GM12891 (cell line): Measurements from ENCODE around the gene IL18RAP.

Source experiments
- DNase-seq: peaks from one replicate; pipeline ENCODE4 v3.0.0; 2011; ENCODE audit warnings: low spot score; ENCODE audit not compliant: insufficient read length
- FAIRE-seq: peaks from 2 replicates; lab custom pipeline; 2011; peaks lifted over from hg19 to GRCh38; lab: Jason Lieb, UNC
- PAX5 ChIP-seq: IDR thresholded peaks from 2 replicates; pipeline ENCODE4 v1.6.1; 2011; ENCODE audit warnings: low read length, moderate library complexity, mild to moderate bottlenecking; ENCODE audit not compliant: insufficient read depth, severe bottlenecking
- POLR2A ChIP-seq: IDR thresholded peaks from 2 replicates; pipeline ENCODE4 v1.6.1; 2011; ENCODE audit warnings: low read depth, low read length, control low read depth
- POLR2AphosphoS5 ChIP-seq: IDR thresholded peaks from 2 replicates; pipeline ENCODE4 v1.6.1; 2011; ENCODE audit warnings: low read depth, low read length, control low read depth
- POU2F2 ChIP-seq: IDR thresholded peaks from 2 replicates; pipeline ENCODE4 v1.6.1; 2011; ENCODE audit warnings: low read depth, mild to moderate bottlenecking, control low read depth, low read length, moderate library complexity
- SPI1 ChIP-seq: IDR thresholded peaks from 2 replicates; pipeline ENCODE4 v1.6.1; 2011; ENCODE audit warnings: low read depth, low read length, control low read depth
- TAF1 ChIP-seq: IDR thresholded peaks from 2 replicates; pipeline ENCODE4 v1.6.1; 2011; ENCODE audit warnings: low read depth, low read length, control low read depth

The IL18RAP gene

DNA sequence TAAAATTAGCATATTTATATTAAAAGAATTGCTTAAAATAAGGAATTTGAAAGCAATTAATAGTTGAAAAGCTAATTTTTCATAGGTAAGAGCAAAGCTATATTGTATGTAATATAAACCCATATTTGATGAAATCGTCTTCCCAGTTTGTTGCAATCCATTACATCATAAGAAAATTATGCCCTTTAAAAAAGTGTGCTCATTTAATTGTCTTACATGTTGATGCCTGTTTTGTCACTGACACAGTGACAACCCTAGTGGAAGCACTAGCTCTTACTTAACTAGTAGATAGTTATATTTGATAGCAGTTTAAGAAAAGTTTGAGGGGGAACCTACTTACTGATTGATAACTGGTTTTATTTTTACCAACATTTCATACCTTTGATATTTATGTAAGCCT, 30.0 kb upstream of the IL18RAP start:
- no peak for FAIRE-seq

DNA sequence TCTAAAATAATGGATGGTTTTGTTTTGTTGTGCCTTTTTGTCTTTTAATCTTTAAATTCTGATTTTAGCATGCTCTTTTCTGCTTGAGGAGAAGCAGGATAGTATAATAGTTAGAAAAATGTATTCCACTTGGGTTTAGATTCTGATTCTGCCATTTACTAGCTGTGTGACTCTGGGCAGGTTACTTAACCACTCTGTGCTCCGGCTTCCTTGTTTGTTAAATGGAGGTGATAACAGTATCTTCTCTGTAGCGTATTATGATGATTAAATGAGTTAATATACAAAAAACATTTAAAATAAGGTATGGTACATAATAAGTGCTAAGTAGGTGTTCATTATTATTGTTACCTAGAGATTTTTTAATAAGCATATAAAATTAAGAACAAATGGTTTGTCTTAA, 26.9 kb upstream of the IL18RAP start:
- FAIRE-seq (no peak), DNase-seq (no peak)
- TF ChIP-seq TAF1 (no peak), PAX5 (no peak), POLR2A (no peak), POLR2AphosphoS5 (no peak), SPI1 (no peak), POU2F2 (no peak)

More for the DNA sequence above, 30.0 kb upstream of the IL18RAP start:
- no peak for DNase-seq
- TF ChIP-seq PAX5 (no peak), POLR2A (no peak), POLR2AphosphoS5 (no peak), TAF1 (no peak)

DNA sequence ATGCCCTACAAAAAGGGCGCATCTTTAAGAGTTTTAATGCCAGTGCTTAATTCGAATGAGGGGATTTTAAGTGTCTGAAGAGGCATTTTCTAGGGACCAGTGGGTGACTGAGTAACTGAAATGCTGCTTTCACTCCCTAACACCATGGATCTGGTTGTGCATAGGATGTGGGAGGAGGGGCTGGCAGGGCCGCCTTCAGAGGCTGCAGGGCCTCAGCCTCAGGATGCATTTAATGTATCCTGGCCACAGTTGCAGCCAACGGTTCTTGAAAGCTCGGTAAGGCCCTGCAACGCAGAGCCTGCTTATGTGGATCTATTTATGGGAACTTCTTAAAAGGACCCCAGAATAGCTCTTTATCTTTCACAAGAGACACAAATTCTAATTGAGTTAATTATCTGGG, 25.8 kb upstream of the IL18RAP start:
- DNase-seq (no peak), FAIRE-seq (no peak)
- TF ChIP-seq POLR2A (no peak), TAF1 (no peak), POLR2AphosphoS5 (no peak), PAX5 (no peak), POU2F2 (no peak), SPI1 (no peak)

DNA sequence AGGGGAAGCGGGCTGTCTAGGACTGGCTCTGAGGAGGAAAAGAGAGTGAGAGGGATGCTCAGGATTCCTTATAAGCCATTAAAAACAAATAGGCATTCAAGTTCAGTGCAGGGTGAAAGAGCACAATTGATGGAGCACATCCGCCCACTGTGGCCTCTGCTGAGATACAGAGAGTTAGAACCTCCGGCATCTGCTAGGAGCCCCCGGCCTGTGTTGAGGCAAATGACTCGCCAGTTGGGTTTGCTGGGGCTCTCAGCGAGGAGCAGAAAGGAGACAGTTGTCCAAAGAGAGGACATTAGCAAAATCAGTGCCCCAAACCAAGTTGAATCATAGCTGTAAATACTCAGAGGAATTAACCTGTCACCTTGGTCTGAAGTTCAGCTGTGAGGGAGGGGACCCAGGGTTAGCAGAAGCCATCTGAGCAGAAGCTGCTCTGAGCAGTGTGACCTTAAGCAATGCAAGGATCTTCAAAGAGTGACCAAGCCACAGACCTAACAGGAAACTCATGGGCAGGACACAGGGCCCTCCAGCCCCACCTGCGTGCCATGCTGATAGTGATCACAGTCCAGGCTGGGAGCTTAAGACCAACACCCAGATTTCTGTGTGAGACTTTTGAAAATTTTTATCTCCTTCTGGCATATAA, 23.3 kb upstream of the IL18RAP start:
- no peak for DNase-seq
- no peak for TF ChIP-seq TAF1
- no peak for FAIRE-seq

DNA sequence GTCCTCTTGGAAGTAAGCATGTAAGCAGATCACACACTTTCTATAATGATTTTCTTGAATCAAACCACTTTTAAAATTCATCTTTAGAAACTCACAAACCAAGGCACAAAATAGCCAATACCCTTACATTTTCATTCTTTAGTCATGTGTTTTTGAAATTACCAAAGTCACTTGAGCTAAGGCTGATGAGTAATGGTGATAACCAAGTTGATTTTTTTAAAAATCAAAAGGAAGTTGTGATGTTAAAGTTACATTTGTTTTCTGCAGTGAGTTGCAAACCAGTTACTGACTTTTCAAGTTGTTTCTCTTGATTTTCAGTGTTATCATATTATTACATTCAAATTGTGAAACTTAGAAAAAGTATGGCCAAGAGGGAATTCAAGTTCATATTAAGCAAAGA, 21.5 kb upstream of the IL18RAP start:
- no peak for FAIRE-seq
- DNase-seq = no peak
- TF ChIP-seq SPI1 = no peak
- TF ChIP-seq POLR2A = no peak
- TF ChIP-seq PAX5 = no peak

DNA sequence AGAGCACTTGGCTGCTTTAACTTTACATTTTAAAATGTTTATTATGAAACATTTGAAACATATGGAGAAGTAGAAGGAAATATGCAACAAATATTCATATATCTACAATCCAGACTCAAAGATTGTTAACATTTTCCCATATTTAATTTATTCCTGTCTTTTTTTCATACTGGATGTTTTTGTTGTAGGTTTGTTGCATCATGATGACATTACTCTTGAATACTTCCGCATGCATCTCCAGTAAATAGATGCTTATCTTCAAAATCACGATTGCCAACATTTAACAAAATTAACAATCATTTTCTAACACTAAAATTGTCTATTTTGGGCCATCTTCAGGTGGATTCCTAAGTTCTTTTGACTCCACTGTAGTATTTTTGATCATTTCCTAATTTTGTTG, 21.1 kb upstream of the IL18RAP start:
- no peak for DNase-seq
- FAIRE-seq = no peak
- no peak for TF ChIP-seq POLR2A
- TF ChIP-seq POLR2AphosphoS5 = no peak
- no peak for TF ChIP-seq PAX5
- no peak for TF ChIP-seq POU2F2
- no peak for TF ChIP-seq TAF1
- no peak for TF ChIP-seq SPI1

DNA sequence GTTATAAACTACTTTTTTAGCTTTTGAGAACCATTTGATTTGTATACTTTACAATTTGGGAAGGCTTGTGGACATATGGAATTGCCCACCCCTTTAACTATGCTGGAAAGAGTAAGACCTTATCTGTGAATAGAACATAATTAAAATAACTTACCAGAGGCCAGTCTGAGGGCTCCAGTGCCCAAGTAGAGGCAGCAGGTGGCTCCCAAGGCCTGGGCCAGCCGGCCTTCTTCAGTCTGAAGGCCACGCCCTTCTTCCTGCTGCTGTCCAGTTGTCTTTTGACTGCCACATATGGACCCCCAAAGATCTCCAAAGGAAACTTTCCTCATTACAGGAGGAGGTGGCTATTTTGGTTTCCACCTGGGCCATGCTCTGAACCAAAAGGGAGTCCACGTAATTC, 12.0 kb upstream of the IL18RAP start:
- no peak for FAIRE-seq
- no peak for TF ChIP-seq TAF1

DNA sequence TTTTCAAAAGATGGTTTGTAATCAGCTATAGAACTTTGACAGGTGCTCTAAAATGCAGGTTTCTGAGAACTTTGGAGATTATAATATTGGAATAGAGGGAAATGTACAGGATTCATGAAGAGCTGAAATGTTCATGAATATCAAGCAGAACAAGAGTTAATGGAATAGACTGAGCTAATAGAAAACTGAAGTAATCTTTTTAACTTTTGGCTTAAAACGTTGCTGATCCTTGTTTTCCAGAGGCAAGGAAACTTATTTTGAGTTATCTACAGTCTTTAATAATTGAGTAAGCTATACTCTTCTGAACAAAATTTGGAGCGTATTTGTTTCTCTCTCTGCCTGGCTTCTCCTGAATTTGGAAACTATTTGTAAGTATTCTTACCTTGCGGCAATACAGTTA, 10.8 kb upstream of the IL18RAP start:
- TF ChIP-seq SPI1 (no peak), POLR2A (no peak), TAF1 (no peak)
- no peak for DNase-seq
- no peak for FAIRE-seq

More for the DNA sequence above, 12.0 kb upstream of the IL18RAP start:
- DNase-seq = no peak

DNA sequence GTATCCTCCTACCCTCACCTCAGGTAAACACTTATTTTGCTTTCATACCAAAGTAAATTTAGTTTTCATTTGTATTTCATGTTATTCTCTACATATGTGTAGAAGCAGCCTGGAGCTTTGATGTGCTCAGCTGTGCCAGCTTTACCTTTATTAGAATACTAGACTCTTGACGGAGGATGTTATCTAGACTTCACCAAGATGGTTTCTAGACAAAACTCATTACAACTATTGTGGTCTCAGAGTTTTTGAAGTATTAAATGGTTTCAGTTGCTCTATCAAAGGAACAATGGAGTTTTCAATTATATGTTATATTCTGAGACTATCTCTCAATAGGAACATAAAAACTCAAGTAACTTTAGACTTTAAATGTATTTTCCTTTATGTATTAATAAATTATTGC, 5.0 kb upstream of the IL18RAP start:
- FAIRE-seq (no peak), DNase-seq (no peak)
- TF ChIP-seq PAX5 (no peak), POLR2AphosphoS5 (no peak), POU2F2 (no peak), TAF1 (no peak), POLR2A (no peak), SPI1 (no peak)

DNA sequence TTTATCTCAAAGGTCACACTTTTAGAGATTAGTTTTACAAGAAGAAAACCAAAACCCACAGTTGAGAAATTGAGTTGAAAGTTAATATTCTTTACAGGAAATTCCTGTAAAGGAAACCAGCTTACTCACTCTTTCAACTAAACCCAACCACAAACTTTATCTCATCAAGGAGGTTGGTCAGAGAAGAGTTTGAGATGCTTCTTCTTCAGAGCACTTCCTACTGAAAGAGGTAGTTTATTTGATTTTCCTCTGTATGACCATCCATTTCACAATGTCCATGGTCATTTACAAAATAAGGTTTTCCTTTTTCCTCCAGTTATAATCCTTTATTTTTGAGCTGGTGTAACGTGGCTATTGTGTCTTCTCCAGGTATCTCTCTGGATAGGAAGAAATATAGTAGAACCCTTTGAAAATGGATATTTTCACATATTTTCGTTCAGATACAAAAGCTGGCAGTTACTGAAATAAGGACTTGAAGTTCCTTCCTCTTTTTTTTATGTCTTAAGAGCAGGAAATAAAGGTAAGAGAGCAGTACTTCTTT, 4.5 kb upstream of the IL18RAP start:
- FAIRE-seq (no peak), DNase-seq (no peak)
- TF ChIP-seq SPI1 = 0 out of 2 replicates have a peak, but pooled peaks have one; percentile 23
- no peak for TF ChIP-seq POLR2A

DNA sequence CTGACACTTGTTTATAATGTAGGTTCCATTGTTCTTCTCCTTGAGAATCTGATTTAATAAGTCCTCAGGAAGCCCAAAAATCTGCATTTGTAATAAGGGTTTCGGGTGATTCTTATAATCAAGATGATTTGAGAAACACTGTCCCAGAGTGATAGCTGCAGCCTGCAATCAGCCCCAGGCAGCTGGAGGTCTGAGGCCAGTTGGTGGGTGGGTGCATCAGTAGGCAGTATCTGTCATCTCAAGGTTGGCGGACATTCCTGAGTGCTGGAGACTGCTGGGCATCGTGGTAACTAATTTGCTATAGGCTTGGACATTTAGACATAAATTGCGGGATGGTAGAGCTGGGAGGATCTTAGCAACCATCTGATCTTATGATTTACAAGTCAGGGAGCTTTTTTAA, 2.7 kb upstream of the IL18RAP start:
- no peak for TF ChIP-seq SPI1
- no peak for FAIRE-seq

More for the DNA sequence above, 2.7 kb upstream of the IL18RAP start:
- no peak for DNase-seq
